Mammary epithelial cell (primary cell): ENCODE data around the gene ITGB1BP1.

Experiments
- EZH2 ChIP-seq: IDR thresholded peaks from 2 replicates; pipeline ENCODE4 v1.6.1; 2012; ENCODE audit warnings: low read length, inconsistent platforms, borderline replicate concordance
- TF ChIP-seq, protein P1 (sequence below), 2 donors: IDR thresholded peaks in 1 of 2; conservative IDR thresholded peaks in 1 of 2; 2 replicates each; pipeline ENCODE4 v1.5.1; 2011 to 2012; ENCODE audit warnings: inconsistent platforms in 2 of 2, low read length in 2 of 2, mild to moderate bottlenecking in 2 of 2, control low read depth in 1 of 2, low read depth in 1 of 2; ENCODE audit not compliant: insufficient read depth in 1 of 2; ENCODE audit errors: extremely low read depth in 1 of 2

GRCh38 chr2:9382604-9383235, 40.6 kb downstream of the ITGB1BP1 start:
- TF ChIP-seq, protein P1, sequence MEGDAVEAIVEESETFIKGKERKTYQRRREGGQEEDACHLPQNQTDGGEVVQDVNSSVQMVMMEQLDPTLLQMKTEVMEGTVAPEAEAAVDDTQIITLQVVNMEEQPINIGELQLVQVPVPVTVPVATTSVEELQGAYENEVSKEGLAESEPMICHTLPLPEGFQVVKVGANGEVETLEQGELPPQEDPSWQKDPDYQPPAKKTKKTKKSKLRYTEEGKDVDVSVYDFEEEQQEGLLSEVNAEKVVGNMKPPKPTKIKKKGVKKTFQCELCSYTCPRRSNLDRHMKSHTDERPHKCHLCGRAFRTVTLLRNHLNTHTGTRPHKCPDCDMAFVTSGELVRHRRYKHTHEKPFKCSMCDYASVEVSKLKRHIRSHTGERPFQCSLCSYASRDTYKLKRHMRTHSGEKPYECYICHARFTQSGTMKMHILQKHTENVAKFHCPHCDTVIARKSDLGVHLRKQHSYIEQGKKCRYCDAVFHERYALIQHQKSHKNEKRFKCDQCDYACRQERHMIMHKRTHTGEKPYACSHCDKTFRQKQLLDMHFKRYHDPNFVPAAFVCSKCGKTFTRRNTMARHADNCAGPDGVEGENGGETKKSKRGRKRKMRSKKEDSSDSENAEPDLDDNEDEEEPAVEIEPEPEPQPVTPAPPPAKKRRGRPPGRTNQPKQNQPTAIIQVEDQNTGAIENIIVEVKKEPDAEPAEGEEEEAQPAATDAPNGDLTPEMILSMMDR (conservative IDR thresholded peaks at IDR 0.05 in 1 of 2, IDR thresholded peaks at IDR 0.05 in 1 of 2; ENCODE audit: extremely low read depth in 1 of 2, insufficient read depth in 1 of 2, low read depth in 1 of 2, low read length in 2 of 2): no peak
- no peak for TF ChIP-seq EZH2
